Activated CD8-positive, alpha-beta memory T cell treated with anti-CD3 and anti-CD28 coated beads for 4 hours (primary cell): ENCODE measurements around the gene FAF2.
"Not testable (repeated sequence)": the region's sequence is repeated elsewhere in the genome, so short reads cannot be mapped to it uniquely, and the experiment has no call there.

ENCODE experiments used
- DNase-seq, 2 donors: peaks; one replicate each; pipeline ENCODE4 v3.0.0-alpha.2; 2020; ENCODE audit warnings: low read depth in 2 of 2

The FAF2 gene

GRCh38 chr5:176447978-176448608 lies at the start of gene FAF2:
Gene FAF2, plus strand, starts transcription at chr5:176448385. Its CDS starts 23 bp downstream, at chr5:176448408.
- DNase-seq, result peak; percentile 94 to 99

- no peak for DNase-seq
Observed at GRCh38 chr5:176400382-176401156, 47.6 kb upstream of the FAF2 start.

DNA sequence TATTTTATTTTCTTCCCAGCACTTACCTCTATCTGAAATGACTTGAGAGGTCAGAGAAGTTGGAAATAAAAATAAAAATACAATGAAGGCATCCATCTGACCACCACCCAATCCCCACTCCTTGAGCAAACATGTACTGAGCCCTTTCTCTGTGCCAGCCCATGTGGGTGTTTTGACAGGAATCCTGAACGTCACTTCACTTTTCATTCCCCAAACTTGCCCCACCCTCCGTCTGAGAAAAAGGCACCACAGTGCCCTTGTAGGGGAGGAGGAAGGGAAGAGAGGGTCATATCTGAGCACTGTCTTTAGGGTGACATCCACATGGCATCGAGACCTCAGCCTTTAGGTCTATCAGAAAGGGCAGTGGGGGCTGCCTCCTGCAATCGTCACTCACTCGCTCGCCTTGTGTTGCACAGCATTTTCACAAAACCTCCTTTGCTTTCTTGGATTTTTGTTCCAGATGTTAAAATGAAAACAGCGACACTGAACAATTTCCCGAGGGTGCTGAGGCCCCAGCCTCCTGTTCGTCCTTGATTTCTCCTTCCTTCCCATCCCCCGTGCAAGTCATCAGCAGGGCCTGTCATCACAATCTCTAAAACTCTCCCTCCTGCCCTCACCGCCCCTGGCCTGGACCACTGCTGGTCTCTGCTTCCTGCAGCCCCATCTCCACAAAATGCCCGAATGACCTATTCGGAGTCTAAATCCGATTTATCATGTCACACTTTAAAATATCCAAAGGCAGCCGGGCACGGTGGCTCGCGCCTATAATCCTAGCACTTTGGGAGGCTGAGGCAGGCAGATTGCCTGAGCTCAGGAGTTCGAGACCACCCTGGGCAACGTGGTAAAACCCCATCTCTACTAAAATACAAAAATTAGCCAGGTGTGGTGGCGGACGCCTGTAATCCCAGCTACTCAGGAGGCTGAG lies 46.6 kb upstream of the FAF2 start:
- DNase-seq, result no peak

DNA sequence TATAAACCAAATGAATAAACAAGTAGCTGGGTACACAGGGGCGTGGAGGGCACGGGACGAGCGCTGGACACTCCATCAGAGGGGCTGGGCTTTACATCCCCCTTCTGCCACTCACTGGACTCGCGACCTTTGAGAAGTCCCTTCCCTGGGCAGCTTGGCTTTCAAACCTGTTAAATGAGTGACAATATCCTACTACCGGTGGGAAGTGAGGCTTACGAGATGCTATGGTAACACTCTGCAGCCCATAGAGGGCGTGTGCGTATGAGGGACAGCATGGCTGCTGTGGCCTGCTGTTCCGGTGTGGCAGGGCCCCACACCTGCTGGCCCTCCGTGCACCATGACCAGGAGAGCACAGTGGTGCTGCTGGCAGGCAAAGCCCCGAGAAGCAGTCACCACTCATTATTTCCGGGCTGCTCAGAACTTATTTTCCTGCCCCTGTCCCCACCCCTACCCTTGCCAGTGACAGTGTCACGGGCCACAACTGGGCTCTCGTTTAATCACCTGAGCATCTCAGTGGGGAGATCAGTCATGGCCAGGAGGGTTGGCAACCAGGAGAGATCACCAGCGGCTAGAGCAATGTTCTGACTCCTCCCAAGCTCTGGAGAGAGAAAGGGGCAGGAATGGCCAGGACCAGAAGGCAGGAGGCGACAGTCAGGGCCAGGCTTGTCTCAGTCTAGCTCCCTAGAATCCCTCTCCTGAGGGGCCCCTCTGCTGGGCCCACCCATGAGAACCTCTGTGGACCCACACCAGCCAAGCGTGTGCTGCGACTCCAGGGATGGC lies 42.3 kb upstream of the FAF2 start:
- no peak for DNase-seq

DNA sequence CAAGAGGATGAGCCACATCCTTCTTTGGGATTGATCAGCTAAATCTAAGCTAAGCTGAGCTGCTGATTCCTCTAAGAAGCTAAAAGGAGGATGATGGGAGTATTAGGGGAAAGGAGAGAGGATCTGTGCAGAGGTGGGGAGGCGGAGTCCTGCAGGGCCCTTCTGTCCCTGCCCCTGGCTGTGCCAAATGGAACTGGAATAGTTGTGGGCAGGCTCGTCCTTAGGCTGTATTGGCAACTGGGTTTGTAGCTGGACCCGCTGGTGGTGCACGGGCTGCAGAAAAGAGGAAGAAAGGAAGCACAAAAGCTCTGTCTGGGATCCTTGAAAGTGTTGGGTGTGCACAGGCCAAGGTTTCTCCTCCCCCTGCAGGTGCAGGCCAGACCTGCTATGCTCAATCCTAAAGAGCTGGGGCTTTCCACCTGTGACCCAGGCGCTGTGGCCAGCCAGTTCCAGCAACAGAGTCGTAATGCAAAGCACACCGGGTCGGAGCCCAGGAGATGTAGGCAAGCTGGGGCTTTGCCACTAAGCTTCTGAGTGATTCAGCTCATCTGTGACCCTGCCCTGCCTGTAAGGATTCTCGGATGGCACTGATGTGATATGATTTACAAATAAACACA lies 41.6 kb upstream of the FAF2 start:
- no peak for DNase-seq

DNA sequence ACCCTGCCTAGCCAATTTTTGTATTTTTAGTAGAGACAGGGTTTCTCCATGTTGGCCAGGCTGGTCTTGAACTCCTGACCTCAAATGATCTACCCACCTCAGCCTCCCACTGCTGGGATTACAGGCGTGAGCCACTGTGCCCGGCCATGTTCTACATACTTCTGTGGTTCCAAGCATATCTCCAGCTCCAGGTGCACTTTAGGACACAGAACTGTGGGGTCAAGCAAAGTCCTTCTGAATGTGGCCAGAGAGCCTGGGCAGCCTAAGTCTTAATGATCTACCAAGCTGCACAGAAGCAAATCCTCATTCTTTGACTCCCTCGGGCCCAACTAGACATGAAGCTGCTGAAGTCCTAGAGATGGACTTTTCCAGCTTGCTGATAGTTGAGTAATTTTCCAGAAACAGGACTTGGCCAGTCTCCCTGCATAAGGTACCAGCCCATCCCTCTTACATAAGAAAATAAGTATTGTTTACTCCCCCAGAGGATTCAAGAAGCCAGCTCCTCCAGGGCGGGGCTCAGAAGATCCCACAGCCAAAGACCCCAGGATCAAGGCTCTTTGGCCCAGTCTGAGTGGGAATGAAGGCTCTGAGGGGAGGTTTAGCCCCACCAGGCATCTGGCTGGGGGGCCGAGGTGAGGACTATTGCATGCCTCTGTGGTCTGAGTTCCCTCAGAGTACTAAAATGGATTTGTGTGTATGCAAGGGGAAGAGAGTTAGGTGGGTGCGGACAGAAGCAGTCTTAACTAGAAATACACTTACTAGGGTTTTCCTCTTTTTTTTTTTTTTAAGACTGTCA lies 40.5 kb upstream of the FAF2 start:
- DNase-seq, result no peak

DNA sequence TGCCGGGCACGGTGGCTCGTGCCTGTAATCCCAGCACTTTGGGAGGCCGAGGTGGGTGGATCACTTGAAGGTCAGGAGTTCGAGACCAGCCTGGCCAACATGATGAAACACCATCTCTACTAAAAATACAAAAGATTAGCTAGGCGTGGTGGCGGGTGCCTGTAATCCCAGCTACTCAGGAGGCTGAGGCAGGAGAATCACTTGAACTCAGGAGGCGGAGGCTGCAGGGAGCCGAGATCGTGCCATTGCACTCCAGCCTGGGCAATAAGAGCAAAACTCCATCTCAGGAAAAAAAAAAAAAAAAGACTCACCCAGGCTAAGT lies 40.0 kb upstream of the FAF2 start:
- not testable (repeated sequence) for DNase-seq

GRCh38 chr5:176408590-176408989 lies 39.6 kb upstream of the FAF2 start:
- no peak for DNase-seq

DNA sequence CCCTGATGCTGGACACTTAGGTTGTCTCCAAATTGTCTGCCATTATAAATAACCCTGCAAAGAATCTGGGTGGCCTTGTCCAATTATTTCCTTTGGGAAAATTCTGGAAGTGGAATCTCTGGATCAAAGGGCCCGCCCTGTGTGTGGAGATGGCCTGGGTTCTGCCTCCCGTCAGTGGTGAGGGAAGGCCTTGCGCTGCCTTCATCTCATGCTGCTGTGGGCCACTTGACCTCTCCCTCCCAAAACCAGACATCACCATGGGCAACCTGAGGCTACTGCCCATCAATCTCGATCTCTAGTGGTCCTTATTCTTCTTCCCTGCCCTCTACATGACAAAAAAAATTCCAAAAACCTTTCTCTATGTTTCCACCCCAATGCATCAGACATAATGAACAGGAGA lies 38.4 kb upstream of the FAF2 start:
- DNase-seq, result no peak

GRCh38 chr5:176410486-176411180 lies 37.6 kb upstream of the FAF2 start:
- no peak for DNase-seq

- no peak for DNase-seq
Observed at GRCh38 chr5:176412517-176413254, 35.5 kb upstream of the FAF2 start.

DNA sequence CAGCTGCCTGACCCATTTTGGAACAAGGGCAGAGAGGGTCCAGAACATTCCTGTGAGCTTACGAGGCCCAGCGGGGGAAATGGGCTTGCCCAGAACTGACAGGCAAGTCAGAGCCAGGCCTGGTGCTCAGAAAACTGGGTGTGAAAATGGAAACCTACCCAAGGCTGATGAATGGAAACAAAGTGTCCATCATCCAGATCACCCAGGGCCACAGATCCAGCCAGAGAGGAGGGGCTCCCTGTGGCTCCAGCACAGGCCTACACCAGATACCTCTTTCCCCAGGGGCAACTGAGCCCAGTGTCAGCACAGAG lies 35.0 kb upstream of the FAF2 start:
- DNase-seq, result no peak

GRCh38 chr5:176413709-176414191 lies 34.4 kb upstream of the FAF2 start:
- no peak for DNase-seq

DNA sequence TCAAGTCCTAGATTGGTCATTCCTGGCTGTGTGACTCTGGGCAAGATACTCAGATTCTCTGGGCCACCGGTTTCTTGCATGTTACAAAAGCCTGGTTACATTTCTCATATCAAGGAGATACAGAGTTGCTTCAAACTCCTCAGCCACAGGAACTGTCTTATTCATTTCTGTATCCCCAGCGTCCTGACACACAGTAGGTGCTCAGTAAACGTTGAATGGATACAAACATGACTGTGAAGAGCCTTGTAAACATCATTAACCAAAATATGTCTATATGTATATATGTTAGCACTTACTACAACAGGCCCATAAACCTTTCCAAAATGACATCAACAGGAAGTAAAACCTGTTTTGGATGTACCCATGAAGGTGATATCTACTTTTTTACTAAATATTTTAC lies 33.5 kb upstream of the FAF2 start:
- no peak for DNase-seq

GRCh38 chr5:176415240-176415951 lies 32.8 kb upstream of the FAF2 start:
- DNase-seq, result no peak

GRCh38 chr5:176415952-176416924 lies 31.9 kb upstream of the FAF2 start, which contains the start of gene CLTB:
Gene CLTB, minus strand, starts transcription at chr5:176416539. Its CDS starts 176 bp downstream, at chr5:176416363.
- peak; percentile 76 to 81 for DNase-seq

DNA sequence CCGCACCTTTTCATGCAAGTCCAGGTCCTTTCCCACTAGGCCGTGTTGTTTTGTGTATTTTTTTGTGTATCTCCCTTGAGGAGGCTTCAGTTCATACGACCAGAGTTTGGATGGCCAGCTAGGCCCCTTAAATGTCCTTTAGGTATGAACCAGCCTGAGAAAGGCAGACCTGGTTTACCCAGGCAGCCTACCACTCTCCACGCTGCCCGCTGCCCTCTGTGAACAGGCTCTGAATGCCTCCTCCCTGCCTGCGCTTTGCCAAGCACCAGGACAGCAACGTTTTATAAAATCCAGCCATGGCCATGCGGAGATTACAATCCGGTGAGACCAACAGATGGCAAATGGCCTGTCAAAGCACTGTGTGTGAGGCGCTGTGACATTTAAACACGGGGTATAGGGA lies 31.2 kb upstream of the FAF2 start:
- DNase-seq, result no peak
